Endothelial cell of umbilical vein (primary cell): Measurements from ENCODE around the gene MDP1.

ENCODE experiments used
- EZH2 ChIP-seq: IDR thresholded peaks from 2 replicates; pipeline ENCODE4 v1.6.1; 2012; ENCODE audit warnings: borderline replicate concordance, low read depth, mild to moderate bottlenecking, moderate library complexity, low read length, inconsistent platforms; ENCODE audit not compliant: severe bottlenecking
- FOS ChIP-seq: IDR thresholded peaks from 2 replicates; pipeline ENCODE4 v1.6.1; 2011; ENCODE audit warnings: mild to moderate bottlenecking, low read length, moderate library complexity, borderline replicate concordance; ENCODE audit not compliant: insufficient read depth
- MYC ChIP-seq: IDR thresholded peaks from one replicate; pipeline ENCODE4 v1.6.1; 2011; ENCODE audit warnings: mild to moderate bottlenecking, low read depth, low read length
- POLR2A ChIP-seq: IDR thresholded peaks from 2 replicates; pipeline ENCODE4 v1.6.1; 2012; ENCODE audit warnings: low read depth, mild to moderate bottlenecking, control low read depth, low read length
- POLR2AphosphoS5 ChIP-seq: IDR thresholded peaks from 2 replicates; pipeline ENCODE4 v1.6.1; 2012; ENCODE audit warnings: low read depth, mild to moderate bottlenecking, control low read depth, low read length, moderate library complexity; ENCODE audit not compliant: insufficient read depth
- TF ChIP-seq, protein P1 (sequence below), 2 donors: IDR thresholded peaks; 1 replicate in 1 of 2; 2 replicates in 1 of 2; pipeline ENCODE4 v1.5.1; 2011; ENCODE audit warnings: low read length in 2 of 2, mild to moderate bottlenecking in 2 of 2, moderate library complexity in 2 of 2, control low read depth in 1 of 2, inconsistent platforms in 1 of 2, low read depth in 1 of 2; ENCODE audit not compliant: insufficient read depth in 1 of 2; ENCODE audit errors: extremely low read depth in 1 of 2

- TF ChIP-seq EZH2 (no peak), FOS (no peak), POLR2A (no peak), MYC (no peak), POLR2AphosphoS5 (no peak)
- TF ChIP-seq, protein P1, sequence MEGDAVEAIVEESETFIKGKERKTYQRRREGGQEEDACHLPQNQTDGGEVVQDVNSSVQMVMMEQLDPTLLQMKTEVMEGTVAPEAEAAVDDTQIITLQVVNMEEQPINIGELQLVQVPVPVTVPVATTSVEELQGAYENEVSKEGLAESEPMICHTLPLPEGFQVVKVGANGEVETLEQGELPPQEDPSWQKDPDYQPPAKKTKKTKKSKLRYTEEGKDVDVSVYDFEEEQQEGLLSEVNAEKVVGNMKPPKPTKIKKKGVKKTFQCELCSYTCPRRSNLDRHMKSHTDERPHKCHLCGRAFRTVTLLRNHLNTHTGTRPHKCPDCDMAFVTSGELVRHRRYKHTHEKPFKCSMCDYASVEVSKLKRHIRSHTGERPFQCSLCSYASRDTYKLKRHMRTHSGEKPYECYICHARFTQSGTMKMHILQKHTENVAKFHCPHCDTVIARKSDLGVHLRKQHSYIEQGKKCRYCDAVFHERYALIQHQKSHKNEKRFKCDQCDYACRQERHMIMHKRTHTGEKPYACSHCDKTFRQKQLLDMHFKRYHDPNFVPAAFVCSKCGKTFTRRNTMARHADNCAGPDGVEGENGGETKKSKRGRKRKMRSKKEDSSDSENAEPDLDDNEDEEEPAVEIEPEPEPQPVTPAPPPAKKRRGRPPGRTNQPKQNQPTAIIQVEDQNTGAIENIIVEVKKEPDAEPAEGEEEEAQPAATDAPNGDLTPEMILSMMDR (IDR thresholded peaks at IDR 0.05; ENCODE audit: extremely low read depth in 1 of 2, insufficient read depth in 1 of 2, low read depth in 1 of 2, low read length in 2 of 2): no peak
These were observed 44.3 kb upstream of the MDP1 start for GRCh38 chr14:24260026-24260779.
